GM18498 (cell line): ENCODE data around the gene ZC3H12D.
"Not testable (repeated sequence)": the region's sequence is repeated elsewhere in the genome, so short reads cannot be mapped to it uniquely, and the experiment has no call there.

Source experiments
- ATAC-seq: cut with Tn5 transposase; IDR thresholded peaks from one replicate; pipeline ENCODE4 v1.9.1; 2021; ENCODE audit warnings: mild to moderate bottlenecking, moderate library complexity; ENCODE audit not compliant: unreplicated experiment

ZC3H12D gene

DNA sequence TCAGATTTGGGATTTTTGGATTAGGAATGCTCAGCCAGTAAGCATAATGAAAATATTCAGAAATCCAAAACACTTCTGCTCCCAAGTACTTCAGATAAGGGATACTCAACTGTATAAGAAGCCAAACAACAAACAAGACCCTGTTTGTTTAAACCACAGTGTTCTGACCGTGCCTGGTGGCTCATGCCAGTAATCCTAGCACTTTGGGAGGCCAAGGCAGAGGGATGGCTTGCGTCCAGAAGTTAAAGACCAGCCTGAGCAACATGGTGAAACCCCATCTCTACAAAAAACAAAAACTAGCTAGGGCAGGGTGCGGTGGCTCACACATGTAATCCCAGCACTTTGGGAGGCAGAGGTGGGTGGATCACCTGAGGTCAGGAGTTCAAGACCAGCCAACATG, 24.6 kb downstream of the ZC3H12D start:
- ATAC-seq = not testable (repeated sequence)

- no peak for ATAC-seq
Observed at GRCh38 chr6:149459761-149460160, 25.1 kb downstream of the ZC3H12D start.

GRCh38 chr6:149458806-149459205, 26.0 kb downstream of the ZC3H12D start:
- ATAC-seq = no peak

DNA sequence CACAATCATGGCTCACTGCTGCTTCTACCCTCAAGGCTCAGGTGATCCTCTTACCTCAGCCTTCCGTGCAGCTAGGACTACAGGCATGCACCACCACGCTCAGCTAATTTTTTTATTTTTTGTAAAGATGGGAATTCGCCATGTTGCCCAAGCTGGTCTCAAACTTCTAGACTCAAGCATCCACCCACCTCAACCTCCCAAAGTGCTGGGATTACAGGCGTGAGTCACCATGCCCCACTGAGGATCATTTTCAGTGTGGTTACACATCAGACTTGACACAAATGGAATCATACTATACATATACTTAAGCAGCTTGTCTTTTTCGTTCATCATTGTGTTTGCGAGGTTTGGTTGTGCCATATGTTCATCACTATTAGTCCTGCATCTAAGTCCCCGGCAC, 26.6 kb downstream of the ZC3H12D start:
- no peak for ATAC-seq

DNA sequence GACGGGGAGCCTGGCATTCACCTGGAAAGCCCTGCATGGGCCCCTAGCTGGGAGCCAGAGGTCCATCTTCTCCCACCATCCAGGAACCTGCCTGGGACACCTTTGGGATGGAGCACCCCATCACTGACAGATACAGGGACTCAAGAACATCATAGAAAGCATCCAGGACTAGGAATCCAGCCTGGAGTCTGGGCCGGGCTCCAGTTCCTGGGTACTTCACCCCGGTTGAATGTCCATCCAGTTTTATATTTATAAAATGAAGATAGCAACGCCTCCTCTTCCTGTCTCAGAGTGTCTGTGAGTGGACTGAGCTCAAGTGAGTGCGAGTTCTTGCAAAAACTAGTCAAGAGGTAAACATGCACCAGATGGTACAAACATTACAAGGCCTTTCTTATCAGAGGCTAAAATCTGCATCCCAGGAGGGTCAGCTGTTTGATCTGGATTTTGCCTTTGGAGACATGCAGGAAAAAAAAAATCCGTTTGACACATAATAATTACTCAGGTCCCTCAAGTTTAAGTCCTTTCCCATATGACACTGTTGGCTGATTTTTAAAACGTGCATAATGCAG, 27.4 kb downstream of the ZC3H12D start:
- ATAC-seq = no peak

DNA sequence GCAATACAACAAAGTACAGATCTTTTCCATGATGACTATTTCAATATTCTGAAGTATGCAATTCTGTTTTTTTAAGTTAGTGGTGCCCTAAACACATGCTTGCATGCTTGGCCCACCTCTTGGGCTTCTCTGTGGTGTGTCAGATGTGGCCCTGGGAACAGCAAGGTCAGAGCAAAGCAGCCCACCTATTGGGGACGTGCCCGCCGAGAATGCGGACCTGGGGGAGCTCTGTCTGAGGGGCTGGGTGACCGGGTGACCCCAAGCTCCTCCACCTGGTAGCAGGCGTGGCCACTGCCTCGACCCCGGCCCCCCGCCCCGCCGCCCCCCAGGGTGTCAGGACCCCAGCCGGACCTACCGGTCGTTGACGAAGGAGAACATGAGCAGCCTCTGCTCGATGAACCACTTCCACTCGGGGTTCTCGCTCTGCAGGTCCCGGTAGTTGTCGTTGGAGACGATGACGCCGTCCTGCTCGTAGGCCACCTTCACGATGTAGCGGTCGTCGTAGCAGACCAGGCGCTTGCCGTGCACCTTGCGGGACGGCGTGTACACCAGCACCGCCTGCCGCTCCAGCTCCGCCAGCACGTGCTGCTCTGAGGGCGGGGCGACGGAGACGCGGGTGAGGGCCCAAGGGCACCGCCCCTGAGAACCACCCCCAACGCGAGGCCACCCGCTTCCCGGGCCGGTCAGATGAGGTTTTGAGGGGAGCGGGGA, 28.3 kb downstream of the ZC3H12D start:
- ATAC-seq = no peak

GRCh38 chr6:149455031-149455732, 29.6 kb downstream of the ZC3H12D start:
- no peak for ATAC-seq

GRCh38 chr6:149454346-149454848, 30.4 kb downstream of the ZC3H12D start:
- ATAC-seq = no peak

DNA sequence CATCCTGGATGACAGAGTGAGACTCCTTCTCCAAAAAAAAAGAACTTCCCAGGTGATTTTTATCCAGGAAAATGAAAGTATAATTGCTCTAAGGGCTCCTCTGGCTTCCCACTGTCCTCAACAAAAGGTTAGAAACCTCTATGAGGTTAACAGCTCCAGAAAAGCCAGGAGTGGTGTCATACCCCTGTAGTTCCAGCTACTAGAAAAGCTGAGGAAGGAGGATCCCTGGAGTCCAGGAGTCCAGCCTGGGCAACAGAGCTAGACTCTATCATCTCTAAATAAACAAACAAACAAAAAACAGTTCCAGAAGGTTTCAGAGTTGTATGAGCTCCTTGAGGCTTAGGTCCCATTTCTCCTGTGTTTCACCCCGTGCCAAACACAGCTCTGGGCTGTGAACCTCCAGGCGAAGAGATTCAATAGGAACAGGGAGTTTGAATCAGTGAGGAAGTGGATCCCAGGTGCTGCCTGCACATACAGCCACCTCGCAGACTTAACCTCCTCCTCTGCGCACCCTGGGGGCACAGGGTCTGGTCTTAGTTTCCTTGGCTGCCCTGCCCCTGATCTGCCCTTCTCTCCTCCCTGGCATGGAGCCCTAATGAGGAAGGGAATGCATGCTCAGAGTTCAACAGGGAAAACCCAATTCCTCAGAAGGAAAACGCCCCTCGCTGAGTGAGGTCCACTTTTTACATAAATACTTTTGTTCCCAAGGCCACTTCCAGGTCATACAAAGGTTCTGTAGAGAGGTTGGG, 31.0 kb downstream of the ZC3H12D start:
- no peak for ATAC-seq

GRCh38 chr6:149452037-149452939, 32.5 kb downstream of the ZC3H12D start:
- no peak for ATAC-seq

DNA sequence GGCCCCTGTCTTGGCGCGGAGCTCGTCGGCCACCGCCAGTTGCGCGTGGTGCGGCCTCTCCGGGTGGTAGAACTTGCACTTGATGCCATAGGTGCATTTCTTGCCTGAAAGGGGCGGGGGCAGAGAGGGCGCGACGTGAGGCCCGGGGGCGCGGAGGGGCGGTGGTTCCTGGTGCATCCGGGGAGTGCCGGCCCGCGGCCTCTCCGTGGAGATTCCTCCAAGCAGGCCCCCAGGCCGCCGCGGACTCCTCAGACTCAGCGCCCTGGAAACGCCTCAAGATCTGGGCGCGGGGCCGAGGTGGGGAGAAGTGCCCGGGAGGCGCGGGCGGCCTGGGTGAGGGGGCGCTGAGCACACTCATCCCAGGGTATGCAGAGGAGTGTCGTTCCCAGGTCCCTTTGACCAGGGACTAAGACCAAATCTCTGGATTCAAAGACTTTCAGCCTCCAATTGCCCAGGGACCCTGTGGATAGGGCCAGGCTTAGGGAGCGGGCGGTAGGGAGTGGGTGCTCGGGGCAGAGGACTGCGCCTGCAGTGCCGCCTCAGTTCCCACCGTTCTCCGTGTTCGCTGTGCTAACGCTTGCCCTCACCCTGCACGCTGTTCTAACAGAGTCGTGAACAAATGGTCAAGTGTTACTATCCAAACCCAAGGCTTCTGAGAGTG, 33.3 kb downstream of the ZC3H12D start:
- ATAC-seq = no peak

GRCh38 chr6:149450679-149451375, 34.0 kb downstream of the ZC3H12D start:
- no peak for ATAC-seq

GRCh38 chr6:149449831-149450678, 34.8 kb downstream of the ZC3H12D start:
- ATAC-seq = no peak

DNA sequence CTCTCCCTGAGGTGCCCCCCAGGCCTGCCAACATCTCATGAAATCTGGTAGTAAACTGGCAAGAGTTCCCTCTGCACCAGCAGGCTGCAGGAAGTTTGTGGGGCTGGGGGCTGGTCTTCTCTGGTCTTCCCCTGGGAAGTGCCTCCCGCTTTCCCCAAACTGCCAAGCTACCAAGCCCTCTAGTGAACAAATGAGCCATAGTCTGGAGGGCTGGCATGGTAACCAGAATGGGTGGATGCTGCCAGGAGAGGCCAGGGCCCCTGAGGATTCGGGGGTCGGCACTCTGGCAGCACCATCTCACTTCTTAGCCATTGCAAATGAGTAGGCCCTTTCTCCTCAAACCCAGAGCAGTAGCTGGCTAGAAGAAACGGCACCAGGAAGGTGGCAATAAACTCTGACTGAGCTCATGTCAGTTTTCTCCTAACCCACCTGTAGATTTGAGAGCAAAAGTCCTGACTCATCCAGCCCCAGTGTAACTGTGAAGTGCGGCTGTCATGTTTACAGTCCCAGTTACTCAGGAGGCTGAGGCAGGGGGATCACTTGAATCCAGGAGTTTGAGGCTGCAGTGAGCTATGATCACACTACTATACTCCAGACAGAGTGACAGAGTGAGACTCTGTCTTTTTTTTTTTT, 35.9 kb downstream of the ZC3H12D start:
- no peak for ATAC-seq

- ATAC-seq = no peak
Observed at GRCh38 chr6:149446791-149447376, 37.9 kb downstream of the ZC3H12D start.

GRCh38 chr6:149445573-149445972, 39.2 kb downstream of the ZC3H12D start:
- ATAC-seq = no peak

- ATAC-seq = no peak
Observed at GRCh38 chr6:149445095-149445466, 39.7 kb downstream of the ZC3H12D start.
